ENCODE measurements around the gene TMEM196. TPM values are rescaled to one million over a fixed set of nuclear protein-coding genes. Genes with fewer than 3 reads are reported as not detected.

TMEM196 gene
- total and polyA plus RNA-seq, 9 of the 15 experiments (the other 6 are each of a cell fraction or from before 2014, with no cell fraction given): not detected

DNA sequence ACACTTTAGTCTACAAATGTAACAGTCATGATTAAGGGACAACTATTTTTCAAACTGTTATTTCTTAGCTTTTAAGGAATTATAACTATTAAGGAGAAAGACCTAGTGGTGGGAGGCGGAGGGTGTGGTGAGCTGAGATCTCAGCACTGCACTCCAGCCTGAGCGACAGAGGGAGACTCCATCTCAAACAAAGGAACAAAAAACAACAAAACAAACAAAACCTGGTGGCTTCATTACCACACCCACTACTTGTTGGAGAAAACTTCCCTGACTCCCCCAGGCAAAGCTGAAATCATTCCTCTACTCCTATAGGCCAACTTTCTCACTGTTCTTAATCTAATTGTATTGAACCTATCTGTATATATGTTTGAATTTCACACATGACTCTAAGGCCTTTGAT, 67.8 kb downstream of the TMEM196 start:
- H3K9me1 ChIP-seq (ENCODE audit: control insufficient read depth, insufficient read depth, low read length): no peaks in the 10 kb centered on the region
- no peaks in the 10 kb centered on the region for H3K27me3 ChIP-seq (ENCODE audit: control insufficient read depth in 2 of 2, insufficient read depth in 2 of 2, low read length in 2 of 2)
- H3K79me2 ChIP-seq (ENCODE audit: control insufficient read depth, insufficient read depth, low read length): peaks cover 54% of the 10 kb centered on the region
- FAIRE-seq: no peak
- in situ Hi-C loops (cut with MboI): no loop called here
- no peak overlapping the region for H3K4me2 ChIP-seq (ENCODE audit: insufficient read depth, low read length)
- CTCF ChIA-PET (ENCODE audit: low intra/inter-chr PET ratio): no interaction called here
- no peak overlapping the region for H3K9ac ChIP-seq (ENCODE audit: insufficient read depth in 1 of 2, low read depth in 2 of 2, low read length in 2 of 2)
- POLR2A ChIA-PET: no interaction called here
- BruUV-seq (replicated peaks): no TSS peak
- H3K27ac ChIP-seq (ENCODE audit: extremely low read depth, low read depth, low read length): no peak overlapping the region
- H4K20me1 ChIP-seq (replicated peaks; ENCODE audit: control insufficient read depth, insufficient read depth, low read length): no peaks in the 10 kb centered on the region
- H3K4me3 ChIP-seq: no peak overlapping the region
- 76% methylated on average over 2 of the region's 2 CpGs for WGBS (ENCODE audit: insufficient coverage, low coverage, missing lambda C conversion rate)
- no peak for ATAC-seq
- H3K4me1 ChIP-seq (replicated peaks in 1 of 2; ENCODE audit: control insufficient read depth in 2 of 2, insufficient read depth in 2 of 2, low read length in 2 of 2): peaks cover 0 to 18% of the 10 kb centered on the region in 2 experiments; a peak in 2 of 5 replicates
- 0 out of 2 replicates have a peak, but pooled peaks cover 1% of the 10 kb centered on the region for H3K9me3 ChIP-seq (replicated peaks; ENCODE audit: control insufficient read depth, insufficient read depth, low read depth, low read length)
- intact Hi-C loops (cut with micrococcal nuclease): loop anchor here (5.0 kb wide), 2 partner anchors 607 to 737 kb away; no protein-coding TSS in a partner anchor
- H2AFZ ChIP-seq (ENCODE audit: low read depth, low read length): no peak overlapping the region
- H3K36me3 ChIP-seq (ENCODE audit: control insufficient read depth, insufficient read depth, low read length): peaks cover 41% of the 10 kb centered on the region; the same call in 2 of the 3 replicates
- DNase-seq (ENCODE audit: extremely low read depth in 1 of 4, low spot score in 3 of 4): no peak
- TF ChIP-seq ZNF232 (CRISPR knock-in tag; IDR thresholded peaks at IDR 0.05) (no peak), EGR1 (conservative IDR thresholded peaks at IDR 0.05) (no peak), MCM3 (IDR thresholded peaks at IDR 0.05) (no peak), HIVEP1 (CRISPR knock-in tag; IDR thresholded peaks at IDR 0.05) (no peak), KLF6 (CRISPR knock-in tag; IDR thresholded peaks at IDR 0.05; ENCODE audit: borderline replicate concordance) (no peak), MED1 (CRISPR knock-in tag; IDR thresholded peaks at IDR 0.05; ENCODE audit: borderline replicate concordance) (no peak), SMC3 (conservative IDR thresholded peaks at IDR 0.05; ENCODE audit: insufficient read depth, low read depth, low read length) (no peak), NONO (IDR thresholded peaks at IDR 0.05; ENCODE audit: low read depth in 2 of 2, low read length in 1 of 2) (no peak), HINFP (tag; conservative IDR thresholded peaks at IDR 0.05; ENCODE audit: low read depth) (no peak), ZFPM2 (CRISPR knock-in tag; IDR thresholded peaks at IDR 0.05) (no peak), ZNF395 (CRISPR knock-in tag; IDR thresholded peaks at IDR 0.05) (no peak), MYBL2 (IDR thresholded peaks at IDR 0.05; ENCODE audit: low read depth) (no peak), MYBL2 (CRISPR knock-in tag; IDR thresholded peaks at IDR 0.05; ENCODE audit: borderline replicate concordance) (no peak), NCOA2 (IDR thresholded peaks at IDR 0.05; ENCODE audit: partially characterized antibody in 2 of 2) (no peak), BCL6 (CRISPR knock-in tag; IDR thresholded peaks at IDR 0.05) (no peak), BACH1 (tag; IDR thresholded peaks at IDR 0.05) (no peak), ZNF253 (CRISPR knock-in tag; conservative IDR thresholded peaks at IDR 0.05) (no peak)
- TF ChIP-seq, protein P1, sequence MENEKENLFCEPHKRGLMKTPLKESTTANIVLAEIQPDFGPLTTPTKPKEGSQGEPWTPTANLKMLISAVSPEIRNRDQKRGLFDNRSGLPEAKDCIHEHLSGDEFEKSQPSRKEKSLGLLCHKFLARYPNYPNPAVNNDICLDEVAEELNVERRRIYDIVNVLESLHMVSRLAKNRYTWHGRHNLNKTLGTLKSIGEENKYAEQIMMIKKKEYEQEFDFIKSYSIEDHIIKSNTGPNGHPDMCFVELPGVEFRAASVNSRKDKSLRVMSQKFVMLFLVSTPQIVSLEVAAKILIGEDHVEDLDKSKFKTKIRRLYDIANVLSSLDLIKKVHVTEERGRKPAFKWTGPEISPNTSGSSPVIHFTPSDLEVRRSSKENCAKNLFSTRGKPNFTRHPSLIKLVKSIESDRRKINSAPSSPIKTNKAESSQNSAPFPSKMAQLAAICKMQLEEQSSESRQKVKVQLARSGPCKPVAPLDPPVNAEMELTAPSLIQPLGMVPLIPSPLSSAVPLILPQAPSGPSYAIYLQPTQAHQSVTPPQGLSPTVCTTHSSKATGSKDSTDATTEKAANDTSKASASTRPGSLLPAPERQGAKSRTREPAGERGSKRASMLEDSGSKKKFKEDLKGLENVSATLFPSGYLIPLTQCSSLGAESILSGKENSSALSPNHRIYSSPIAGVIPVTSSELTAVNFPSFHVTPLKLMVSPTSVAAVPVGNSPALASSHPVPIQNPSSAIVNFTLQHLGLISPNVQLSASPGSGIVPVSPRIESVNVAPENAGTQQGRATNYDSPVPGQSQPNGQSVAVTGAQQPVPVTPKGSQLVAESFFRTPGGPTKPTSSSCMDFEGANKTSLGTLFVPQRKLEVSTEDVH (IDR thresholded peaks at IDR 0.05; ENCODE audit: low read depth, partially characterized antibody): no peak

Measured in K562 (cell line).